ENCODE measurements around the gene TDP2.
"Not testable (repeated sequence)": the region's sequence is repeated elsewhere in the genome, so short reads cannot be mapped to it uniquely, and the experiment has no call there.

Gene TDP2

DNA sequence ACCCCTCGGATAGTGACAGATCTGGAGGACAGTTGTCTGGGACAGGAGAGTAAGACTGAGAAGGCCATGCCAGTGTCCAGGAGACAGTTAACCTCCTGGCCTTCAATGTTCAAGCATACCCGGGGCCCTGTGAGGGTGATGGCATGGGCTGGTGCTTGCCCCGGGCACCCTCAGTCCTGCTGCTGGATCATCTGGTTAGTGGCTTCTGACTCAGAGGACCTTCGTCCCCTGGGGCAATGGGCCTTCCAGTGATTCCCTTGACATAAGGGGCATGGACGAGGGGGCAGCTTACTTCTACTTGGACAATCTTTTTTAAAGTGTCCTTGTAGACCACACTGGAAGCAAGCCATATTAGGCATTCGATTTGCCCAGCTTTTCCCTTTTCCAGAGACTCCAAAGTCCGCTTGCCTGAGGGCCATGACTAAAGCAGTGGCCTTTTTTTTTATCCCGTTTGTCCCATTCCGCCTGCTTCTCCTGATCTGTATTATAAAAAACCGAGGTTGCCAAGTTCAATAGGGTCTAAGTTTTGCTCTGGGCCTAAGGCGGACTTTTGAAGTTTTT is 12.2 kb upstream of the TDP2 start:
- not testable (repeated sequence) for DNase-seq

- no peak for DNase-seq
Measured at GRCh38 chr6:24673625-24674024, 6.9 kb upstream of the TDP2 start.

GRCh38 chr6:24672620-24673182 is 6.0 kb upstream of the TDP2 start:
- DNase-seq, result no peak

DNA sequence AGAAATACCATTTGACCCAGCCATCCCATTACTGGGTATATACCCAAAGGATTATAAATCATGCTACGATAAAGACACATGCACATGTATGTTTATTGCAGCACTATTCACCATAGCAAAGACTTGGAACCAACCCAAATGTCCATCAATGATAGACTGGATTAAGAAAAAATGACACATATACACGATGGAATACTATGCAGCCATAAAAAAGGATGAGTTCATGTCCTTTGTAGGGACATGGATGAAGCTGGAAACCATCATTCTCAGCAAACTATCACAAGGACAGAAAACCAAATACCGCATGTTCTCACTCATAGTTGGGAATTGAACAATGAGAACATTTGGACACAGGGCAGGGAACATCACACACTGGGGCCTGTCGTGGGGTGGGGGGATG is 4.4 kb upstream of the TDP2 start:
- not testable (repeated sequence) for DNase-seq

GRCh38 chr6:24670492-24670891 is 3.8 kb upstream of the TDP2 start:
- DNase-seq, result not testable (repeated sequence)

GRCh38 chr6:24668997-24669361 is 2.3 kb upstream of the TDP2 start:
- DNase-seq, result no peak

DNA sequence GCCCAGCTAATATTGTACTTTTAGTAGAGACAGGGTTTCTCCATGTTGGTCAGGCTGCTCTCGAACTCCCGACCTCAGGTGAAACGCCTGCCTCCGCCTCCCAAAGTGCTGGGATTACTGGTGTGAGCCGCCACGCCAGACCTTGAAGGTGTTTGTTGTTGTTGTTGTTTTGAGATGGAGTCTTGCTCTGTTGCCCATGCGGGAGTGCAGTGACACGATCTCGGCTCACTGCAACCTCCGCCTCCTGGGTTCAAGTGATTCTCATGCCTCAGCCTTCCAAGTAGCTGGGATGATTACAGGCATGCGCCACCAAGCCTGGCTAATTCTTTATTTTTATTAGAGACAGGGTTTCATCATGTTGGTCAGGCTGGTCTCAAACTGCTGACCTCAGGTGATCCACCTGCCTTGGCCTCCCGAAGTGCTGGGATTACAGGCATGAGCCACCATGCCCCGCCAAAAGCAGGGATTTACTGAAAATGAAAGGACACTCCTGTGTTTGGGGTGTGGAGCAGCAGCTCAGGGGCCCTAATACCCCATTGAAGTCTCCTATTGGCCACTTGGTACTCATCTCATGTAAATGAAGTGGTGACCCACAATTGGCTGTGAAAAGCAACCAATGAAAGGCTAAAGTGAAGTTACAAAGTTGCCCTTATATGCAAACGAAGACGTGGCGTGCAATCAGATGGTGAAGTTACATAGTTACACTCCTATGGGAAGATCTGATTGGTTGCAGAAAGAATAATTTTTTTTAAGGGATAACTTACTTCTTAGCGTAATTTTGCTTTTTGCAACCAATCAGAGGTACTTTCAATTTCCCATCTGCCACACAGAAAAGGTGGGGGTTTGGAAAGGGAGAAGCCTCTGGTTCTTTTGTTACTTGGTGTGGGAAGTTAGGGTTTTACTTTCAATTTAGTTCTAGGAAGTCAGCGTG is 1.6 kb upstream of the TDP2 start:
- DNase-seq, result not testable (repeated sequence)

DNA sequence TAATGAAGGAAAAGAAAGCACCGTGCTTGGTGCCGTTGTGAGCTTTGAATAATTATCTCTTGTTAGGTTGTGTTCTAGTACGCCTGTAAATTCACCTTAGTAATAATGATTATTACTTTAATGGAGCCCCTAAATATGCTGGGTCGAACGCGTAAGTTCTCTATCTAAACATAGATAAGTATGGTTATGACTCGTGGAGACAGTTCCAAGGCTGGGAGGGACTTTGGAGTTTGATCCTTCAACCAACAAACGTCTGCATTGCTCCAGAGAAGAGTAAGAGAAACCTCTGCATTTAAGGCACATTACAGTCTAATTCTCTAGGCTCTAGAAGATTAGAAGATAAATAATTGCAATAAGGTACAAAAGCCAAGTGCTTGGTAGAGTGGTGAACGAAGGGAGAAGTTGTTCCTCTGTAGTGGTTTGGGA is 692 bp upstream of the TDP2 start:
- DNase-seq, result no peak

DNA sequence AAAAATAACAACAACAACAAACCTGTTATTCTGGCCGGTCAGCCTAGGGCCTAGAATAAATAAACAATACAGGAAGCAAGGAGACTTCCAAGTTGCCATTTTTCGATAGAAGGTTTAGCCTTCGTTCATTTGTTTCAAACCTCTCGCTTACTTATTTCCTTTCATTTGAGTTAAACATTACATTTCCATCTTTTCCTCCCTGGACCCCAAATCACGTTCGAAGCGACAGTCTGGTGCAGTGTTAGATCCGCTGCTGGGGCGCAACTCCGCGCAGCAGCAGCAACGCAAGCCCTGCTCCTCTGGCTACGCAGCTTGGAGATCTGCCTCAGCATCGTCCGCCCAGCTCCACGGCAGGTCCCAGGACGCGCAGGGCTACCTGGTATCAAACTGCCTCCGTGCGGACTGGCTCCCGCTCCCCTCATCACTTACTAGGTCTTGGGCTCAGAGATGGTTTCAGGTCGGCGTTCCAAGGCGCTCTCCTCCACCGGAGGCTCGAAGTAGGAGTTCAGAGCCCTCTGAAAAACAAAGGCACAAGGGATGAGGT is 530 bp downstream of the TDP2 start:
- DNase-seq, result no peak

DNA sequence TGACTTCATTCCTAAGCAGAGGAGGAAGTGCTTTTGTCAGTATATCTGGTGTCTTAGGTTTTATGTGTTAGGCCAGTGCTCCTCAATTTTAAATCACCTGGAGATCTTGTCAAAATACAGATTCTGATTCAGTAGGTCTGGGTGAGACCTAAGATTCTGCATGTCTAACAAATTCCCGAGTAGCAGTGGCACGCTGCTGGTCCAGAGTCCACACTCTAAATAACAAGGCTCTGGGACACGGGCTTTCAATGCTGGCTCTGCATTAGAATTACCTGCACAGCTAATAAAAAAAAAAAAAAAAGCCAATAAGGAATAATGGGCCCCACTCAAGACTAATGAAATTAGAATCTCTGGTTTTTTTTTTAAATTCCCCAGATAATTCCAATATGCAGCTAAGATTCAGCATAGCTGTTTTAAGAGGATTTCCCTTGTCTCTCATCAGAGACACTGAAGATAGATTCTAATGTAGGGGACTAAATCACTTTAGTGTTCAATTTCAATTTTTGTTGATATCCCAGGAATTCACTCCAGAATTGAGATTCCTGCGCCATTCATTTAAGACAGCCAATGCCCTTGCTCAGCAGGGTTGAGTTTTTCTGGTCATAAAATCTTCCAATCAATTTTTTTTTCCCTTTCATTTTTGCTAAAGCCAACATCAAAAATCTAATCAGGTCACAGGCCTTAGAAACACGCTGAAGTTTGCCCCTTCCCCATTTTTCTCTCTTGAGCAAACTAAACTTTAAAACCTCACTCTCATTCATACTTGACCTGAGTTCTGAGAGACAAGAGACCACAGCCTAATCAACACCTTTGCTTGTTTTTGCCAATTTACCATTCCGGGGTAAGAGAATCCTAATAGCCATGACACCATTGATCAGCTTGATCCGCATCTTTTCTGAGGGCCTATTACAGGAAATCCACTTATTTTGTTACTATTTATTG is 2.4 kb downstream of the TDP2 start:
- no peak for DNase-seq

GRCh38 chr6:24663189-24663588 is 3.5 kb downstream of the TDP2 start:
- DNase-seq, result no peak

DNA sequence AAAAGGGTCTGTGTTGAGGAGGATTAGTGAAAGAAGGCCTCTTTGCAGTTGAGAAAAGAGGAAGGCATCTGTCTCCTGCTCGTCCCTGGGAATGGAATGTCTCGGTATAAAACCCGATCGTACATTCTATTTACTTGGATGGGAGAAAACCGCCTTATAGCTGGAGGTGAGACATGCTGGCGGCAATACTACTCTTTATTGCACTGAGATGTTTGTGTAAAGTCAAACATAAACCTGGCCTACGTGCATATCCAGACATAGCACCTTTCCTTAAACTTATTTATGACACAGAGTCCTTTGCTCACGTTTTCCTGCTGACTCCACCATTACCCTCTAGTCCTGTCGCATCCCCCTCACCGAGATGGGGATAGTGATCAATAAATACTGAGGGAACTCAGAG is 4.5 kb downstream of the TDP2 start:
- DNase-seq, result no peak

DNA sequence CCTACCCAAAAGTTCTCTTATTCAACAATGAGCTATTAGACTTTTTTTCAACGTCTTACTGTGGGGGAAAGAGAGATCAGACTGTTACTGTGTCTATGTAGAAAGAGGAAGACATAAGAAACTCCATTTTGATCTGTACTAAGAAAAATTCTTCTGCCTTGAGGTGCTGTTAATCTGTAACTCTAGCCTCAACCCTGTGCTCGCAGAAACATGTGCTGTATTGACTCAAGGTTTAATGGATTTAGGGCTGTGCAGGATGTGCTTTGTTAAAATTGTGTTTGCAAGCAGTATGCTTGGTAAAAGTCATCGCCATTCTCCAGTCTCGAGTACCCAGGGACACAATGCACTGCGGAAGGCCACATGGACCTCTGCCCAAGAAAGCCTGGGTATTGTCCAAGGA is 4.9 kb downstream of the TDP2 start:
- not testable (repeated sequence) for DNase-seq

DNA sequence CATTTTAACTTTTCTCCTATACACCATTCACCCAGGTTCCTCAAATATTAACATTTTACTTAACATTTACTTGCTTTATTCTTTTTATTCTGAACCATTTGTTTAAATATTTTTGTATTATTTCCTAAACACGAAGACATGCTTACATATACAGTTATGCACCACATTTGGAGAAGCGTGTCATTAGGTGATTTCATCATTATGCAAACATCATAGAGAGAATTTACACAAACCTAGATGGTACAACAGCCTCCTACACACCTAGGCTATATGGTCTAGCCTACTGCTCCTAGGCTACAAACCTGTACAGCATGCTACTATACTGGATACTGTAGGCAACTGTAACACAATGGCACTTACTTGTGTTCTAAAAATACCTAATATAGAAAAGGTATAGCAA is 6.6 kb downstream of the TDP2 start:
- DNase-seq, result no peak

GRCh38 chr6:24659561-24659960 is 7.1 kb downstream of the TDP2 start:
- no peak for DNase-seq

GRCh38 chr6:24658573-24659560 is 7.8 kb downstream of the TDP2 start:
- DNase-seq, result no peak

DNA sequence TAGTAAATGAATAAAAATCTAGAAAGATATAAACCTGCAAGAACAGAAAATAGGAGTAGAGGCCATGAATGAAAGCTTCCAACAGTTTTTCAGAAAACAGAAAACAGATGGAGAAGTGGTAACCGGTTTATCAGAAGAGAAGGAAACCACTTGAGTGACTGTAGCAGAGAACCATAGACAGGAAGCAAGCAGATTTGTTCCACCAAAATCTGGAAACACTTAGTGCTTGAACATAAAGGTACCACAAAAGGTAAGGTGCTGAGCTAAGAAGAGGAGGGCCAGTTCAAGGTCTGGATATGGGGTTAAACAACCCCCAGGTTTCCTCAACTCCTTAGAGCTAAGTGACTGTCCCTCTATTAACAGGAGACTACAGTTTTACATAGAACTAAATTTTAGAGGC is 11.5 kb downstream of the TDP2 start:
- DNase-seq, result no peak

DNA sequence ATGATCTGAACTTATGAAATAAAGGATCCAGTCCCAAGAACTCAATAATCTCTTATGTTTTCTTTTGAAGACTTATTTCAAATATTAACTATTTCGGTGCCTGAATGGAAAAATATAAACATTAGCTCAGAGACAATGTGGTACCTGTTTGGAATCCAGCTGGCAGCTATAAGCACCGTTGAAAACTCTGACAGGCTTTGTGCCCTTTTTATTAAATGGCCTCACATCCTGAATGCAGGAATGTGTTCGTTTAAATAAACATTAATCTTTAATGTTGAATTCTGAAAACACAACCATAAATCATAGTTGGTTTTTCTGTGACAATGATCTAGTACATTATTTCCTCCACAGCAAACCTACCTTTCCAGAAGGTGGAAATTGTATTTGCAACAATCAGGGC is 16.3 kb downstream of the TDP2 start:
- no peak for DNase-seq

GRCh38 chr6:24649691-24650090 is 17.0 kb downstream of the TDP2 start:
- no peak for DNase-seq

DNA sequence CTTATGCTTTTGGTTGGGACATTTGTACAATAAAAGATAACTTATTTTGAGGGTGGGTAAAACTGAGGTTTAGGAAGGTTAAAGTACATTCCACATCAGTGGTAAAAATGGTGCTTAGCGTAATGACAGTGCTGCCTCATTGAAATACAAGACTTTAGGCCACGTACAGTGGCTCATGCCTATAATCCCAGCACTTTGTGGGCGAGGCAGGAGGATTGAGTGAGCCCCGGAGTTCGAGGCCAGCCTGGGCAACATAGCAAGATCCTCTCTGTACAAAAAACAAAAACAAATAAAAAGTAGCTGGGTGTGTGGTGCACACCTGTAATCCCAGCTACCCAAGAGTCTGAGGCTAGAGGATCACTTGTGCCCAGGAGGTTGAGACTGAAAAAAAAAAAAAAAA is 18.4 kb downstream of the TDP2 start:
- DNase-seq, result no peak

- no peak for DNase-seq
Measured at GRCh38 chr6:24646771-24647170, 19.9 kb downstream of the TDP2 start.

DNA sequence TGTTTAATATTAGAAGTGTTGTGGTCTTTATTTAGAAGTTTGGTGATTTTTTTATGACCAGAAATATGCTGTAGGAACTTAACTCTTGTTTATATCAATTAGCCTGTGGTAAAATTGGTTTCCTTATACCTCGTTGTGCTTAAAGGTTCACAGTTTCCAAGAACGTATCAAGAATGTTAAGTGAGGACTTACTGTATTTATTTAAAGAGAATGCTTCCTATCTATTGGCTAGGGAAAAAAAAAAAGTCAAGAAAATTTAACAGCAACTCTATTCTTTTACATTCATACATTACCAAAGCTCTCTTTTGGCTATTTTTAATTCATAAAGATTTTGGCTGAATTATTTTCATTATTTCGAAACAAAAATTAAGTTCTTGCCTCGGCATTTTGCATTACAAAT is 22.3 kb downstream of the TDP2 start:
- DNase-seq, result no peak
